NOMO-1 (cell line): ENCODE data around the gene ODAM.
"Not testable (repeated sequence)": the region's sequence is repeated elsewhere in the genome, so short reads cannot be mapped to it uniquely, and the experiment has no call there.

ENCODE experiments used
- DNase-seq, 2 experiments: peaks; one replicate each; lab custom pipeline; 2025; ENCODE audit not compliant: unreplicated experiment in 2 of 2; lab: John Stamatoyannopoulos, UW

Gene ODAM

GRCh38 chr4:70216550-70216949 lies 21.0 kb downstream of the ODAM start:
- not testable (repeated sequence) for DNase-seq

GRCh38 chr4:70221389-70221788 lies 25.9 kb downstream of the ODAM start:
- DNase-seq = not testable (repeated sequence)

GRCh38 chr4:70221818-70222217 lies 26.3 kb downstream of the ODAM start:
- not testable (repeated sequence) for DNase-seq

GRCh38 chr4:70225824-70226223 lies 30.3 kb downstream of the ODAM start, which contains the start of gene FDCSP:
Gene FDCSP, plus strand, starts transcription at chr4:70226124. Its CDS starts 5,071 bp downstream, at chr4:70231195.
- DNase-seq = no peak

DNA sequence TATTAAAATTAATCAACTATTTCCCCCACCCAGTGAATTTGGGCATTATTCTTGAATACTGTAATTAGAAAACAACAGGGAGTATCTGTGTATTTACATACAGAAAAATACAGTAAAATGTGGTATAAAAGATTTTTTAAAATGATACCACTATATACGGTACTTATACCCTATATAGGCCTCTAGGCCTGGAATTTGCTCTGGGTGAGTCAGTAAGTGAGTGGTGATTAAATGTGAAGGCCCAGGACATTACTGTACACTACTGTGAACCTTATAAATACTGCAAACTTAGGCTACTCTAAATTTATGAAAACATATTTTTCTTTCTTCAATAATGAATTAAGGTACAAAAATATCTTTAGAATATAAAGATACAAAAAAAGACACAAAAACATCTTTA lies 40.6 kb downstream of the ODAM start:
- no peak for DNase-seq

GRCh38 chr4:70239131-70239883 lies 43.8 kb downstream of the ODAM start:
- DNase-seq = no peak

GRCh38 chr4:70239884-70240591 lies 44.5 kb downstream of the ODAM start:
- no peak for DNase-seq

DNA sequence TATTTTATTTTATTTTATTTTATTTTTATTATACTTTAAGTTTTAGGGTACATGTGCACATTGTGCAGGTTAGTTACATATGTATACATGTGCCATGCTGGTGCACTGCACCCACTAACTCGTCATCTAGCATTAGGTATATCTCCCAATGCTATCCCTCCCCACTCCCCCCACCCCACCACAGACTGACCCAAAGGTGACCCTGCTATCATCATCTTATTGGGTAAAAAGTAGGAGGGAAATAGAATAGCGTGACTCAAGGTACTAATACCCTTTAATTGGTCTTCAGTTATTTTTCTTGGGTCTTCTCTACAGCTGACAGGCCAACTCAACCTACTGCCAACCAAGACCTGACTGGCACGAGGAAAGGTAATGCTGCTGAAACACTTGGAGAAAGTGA lies 46.8 kb downstream of the ODAM start, which contains the start of gene CSN3:
CSN3 (plus strand) TSS at position 301 of the 400 bp plus-strand sequence. CDS start 2,223 bp downstream, outside the sequence.
- DNase-seq = not testable (repeated sequence)

DNA sequence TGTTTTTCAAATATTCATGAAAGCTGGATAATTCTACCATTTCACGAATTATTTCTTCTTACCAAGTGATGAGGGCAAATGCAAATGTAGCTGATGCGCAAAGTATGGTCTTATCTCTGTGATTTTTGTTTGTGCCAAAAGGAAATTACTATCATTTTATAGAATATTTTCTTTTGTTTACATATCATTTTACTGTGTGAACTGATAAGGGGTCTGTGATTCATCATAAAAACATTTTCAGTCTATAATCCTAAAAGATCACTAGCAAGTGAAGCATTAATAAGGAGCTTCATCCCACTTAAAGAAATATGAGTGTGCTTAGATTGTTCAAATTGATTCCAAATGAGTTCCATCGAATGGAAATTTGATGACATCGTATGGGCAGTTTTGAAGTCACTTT lies 47.6 kb downstream of the ODAM start:
- no peak for DNase-seq

DNA sequence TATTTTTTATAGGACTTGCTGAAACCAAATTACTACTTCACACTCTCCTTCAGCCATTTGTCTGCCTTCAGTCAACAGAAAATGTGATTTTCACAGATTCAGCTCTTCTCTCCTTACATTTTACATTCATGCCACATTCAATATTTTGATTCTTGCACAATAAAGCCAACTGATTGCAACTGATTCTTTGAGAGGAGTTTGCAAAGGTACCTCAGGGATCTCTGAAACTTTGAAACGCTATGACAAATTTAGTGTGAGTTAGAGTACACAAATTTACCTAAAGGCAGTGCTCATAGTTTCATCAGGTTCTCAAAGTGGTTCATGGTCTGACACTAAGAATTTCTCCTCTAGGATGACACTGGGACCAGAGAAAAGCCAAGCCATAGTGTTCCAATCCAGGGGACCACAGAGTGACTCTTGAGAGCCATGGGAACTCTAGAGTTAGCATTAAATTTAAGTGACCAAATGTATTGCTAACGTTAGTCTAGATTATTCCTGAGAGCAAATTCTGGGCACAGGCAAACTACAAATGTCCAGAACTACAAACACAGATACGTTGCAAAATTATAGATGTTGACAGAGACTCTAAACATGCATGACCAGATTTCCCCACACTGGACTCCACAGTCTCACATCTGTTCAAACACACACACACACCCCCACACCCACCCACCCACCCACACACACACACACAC lies 55.9 kb downstream of the ODAM start:
- no peak for DNase-seq

DNA sequence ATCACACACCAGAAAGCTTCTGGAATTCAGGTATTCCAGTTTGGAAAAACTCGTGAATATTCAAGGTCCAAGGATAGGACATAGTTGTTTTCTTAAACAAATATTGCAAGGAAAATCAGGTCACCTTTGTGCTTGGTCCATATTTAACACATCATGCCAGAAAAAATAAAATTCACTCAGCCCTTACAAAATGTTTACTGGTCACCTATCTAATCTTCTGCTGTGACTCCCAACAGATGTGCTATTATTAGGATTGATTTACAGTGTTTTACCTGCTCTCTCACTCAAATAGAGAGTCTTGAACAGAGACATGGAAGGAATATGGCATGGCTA lies 56.4 kb downstream of the ODAM start:
- no peak for DNase-seq
